ENCODE results near the gene SEPTIN3.

SEPTIN3 gene, protein sequence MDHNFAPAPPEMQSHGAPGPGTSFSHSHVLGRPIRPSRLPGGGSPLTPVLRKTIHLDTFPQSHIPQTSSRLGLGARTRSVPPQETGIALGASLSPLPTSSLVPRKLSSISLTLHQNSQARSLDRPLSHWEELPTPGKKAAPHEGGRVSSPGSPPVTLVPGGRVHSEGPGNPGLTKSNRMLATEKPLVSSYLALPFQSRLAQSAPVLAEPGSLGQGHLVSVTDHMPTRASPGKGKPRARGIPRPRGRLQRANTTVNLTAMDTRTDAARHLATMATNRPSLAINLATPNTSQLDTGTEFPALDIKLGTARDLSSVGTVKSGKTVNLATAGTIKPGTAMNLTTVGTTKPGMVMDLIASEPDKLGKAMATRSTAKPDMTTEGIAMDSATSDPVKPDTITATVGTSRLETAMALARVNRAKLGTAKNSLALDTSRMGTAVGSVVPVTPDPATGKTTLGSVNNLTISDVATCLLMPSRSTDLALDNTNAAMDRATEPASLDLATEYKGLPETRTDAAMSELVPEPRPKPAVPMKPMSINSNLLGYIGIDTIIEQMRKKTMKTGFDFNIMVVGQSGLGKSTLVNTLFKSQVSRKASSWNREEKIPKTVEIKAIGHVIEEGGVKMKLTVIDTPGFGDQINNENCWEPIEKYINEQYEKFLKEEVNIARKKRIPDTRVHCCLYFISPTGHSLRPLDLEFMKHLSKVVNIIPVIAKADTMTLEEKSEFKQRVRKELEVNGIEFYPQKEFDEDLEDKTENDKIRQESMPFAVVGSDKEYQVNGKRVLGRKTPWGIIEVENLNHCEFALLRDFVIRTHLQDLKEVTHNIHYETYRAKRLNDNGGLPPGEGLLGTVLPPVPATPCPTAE

GRCh38 chr22:41969110-41969646 is at the start of gene SEPTIN3:
Gene SEPTIN3, plus strand, starts transcription at chr22:41969443. Its CDS starts 2,050 bp downstream, at chr22:41971493.
- DNase-seq (ENCODE audit: low spot score) = no peak
- TF ChIP-seq CTCF (IDR thresholded peaks at IDR 0.05; ENCODE audit: borderline replicate concordance, control extremely low read depth, extremely low read depth, insufficient read depth, missing control alignments) = no peak
- in situ Hi-C loops (cut with MboI; ENCODE audit: low sequenced_read_pairs, unreplicated experiment) = loop anchor here (25.0 kb wide), 1 partner anchor 468 kb away; the partner anchor contains the start of gene NFAM1

DNA sequence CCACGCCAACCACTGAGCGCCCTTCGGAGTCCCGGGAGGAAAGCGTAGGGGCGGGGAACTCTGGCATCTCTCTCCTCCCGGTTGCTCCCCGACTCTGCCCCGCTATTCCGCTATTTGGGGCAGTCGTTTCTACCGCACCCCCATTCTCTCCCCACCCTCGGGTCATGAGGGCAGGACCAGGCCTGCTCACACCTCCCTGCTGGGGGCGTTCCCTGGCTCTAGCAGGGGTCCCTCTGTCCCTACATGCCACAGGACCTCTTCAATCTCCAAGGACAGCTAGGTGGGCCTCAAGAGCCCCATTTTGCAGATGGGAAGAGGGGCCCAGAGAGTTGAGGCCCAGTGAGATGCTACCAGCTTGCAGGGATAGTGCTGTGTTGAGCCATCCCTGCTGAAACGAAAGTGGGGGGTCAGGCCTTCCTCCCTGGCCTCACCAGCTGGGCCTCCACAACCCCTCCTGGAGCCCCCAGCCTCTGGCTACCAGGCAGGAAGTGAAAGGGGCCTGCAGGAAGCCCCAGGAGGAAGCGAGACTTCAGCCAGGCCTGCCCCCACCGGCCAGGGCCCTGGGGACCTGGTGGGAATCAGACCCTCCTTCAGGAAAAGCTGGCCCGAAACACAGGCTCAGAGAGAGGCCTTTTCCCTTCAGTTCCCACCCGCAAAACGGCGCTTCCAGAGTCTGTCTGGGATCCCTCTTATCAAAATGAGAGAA is 48.8 kb upstream of the SEPTIN3 start:
- in situ Hi-C loops (cut with MboI; ENCODE audit: low sequenced_read_pairs, unreplicated experiment) = no loop called here
- no peak for DNase-seq (ENCODE audit: low spot score)
- TF ChIP-seq CTCF (IDR thresholded peaks at IDR 0.05; ENCODE audit: borderline replicate concordance, control extremely low read depth, extremely low read depth, insufficient read depth, missing control alignments) = no peak

DNA sequence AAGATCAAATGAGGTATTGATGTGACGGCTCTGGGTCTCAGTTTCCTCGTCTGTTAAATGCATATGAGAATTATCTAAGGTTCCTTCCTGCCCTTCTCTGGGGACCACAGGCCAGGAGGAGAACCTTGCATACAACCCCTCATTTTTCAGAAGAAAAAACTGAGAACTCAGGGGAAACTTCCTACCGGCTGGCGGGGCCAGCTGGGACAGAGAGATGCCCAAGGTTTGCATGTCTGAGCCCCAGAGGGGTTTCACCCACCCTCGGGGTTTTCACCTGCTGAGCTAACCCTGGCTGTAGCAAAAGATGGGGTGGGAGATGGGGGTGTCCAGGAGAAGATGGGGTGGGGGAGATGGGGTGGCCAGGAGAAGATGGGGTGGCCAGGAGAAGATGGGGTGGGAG is 46.9 kb upstream of the SEPTIN3 start:
- in situ Hi-C loops (cut with MboI; ENCODE audit: low sequenced_read_pairs, unreplicated experiment) = no loop called here
- TF ChIP-seq CTCF (IDR thresholded peaks at IDR 0.05; ENCODE audit: borderline replicate concordance, control extremely low read depth, extremely low read depth, insufficient read depth, missing control alignments) = no peak
- DNase-seq (ENCODE audit: low spot score) = no peak

DNA sequence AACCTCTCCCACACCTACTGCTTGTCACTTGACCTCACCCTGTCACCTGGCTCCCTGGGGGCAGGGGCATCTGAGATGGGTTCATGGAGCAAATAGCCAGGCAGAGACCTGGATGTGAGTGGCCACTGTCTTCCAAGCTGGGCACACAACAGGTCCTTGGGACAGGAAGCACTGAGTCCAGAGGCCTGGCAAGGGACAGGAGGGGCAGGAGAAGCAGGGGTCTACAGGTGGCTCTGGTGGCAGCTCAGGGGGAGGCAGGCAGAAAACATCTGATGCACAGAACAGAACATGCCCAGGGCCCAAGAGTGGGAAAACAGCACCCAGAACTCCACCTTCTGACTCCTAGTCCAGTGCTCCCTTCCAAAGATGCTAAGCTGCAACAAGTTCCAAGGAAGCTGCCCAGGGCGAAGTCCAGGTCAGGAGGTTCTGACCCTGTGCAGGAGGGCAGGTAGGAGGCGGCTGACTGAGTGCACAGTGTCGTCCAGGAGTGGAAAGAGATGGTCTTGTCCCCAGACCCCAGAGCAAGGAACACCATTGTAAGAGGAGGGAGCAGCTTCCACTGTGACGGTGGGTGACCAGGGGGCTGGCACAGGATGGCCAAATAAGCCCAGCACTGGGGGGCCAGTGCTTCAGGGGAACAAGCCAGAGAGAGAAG is 46.2 kb upstream of the SEPTIN3 start:
- DNase-seq (ENCODE audit: low spot score) = no peak
- in situ Hi-C loops (cut with MboI; ENCODE audit: low sequenced_read_pairs, unreplicated experiment) = no loop called here
- no peak for TF ChIP-seq CTCF (IDR thresholded peaks at IDR 0.05; ENCODE audit: borderline replicate concordance, control extremely low read depth, extremely low read depth, insufficient read depth, missing control alignments)

GRCh38 chr22:41923595-41924276 is 45.5 kb upstream of the SEPTIN3 start:
- in situ Hi-C loops (cut with MboI; ENCODE audit: low sequenced_read_pairs, unreplicated experiment) = no loop called here

More at GRCh38 chr22:41923595-41924276, 45.5 kb upstream of the SEPTIN3 start:
- no peak for DNase-seq (ENCODE audit: low spot score)
- TF ChIP-seq CTCF (IDR thresholded peaks at IDR 0.05; ENCODE audit: borderline replicate concordance, control extremely low read depth, extremely low read depth, insufficient read depth, missing control alignments) = no peak
